ENCODE data around the gene MAGI2. TPM values are rescaled to one million over a fixed set of nuclear protein-coding genes. Genes with fewer than 3 reads are reported as not detected.

Gene MAGI2
- total RNA-seq, 4 donors from 2014 or later, result 7.8 to 44.7 (median 21.1) TPM

- no peak for ATAC-seq
- H3K36me3 ChIP-seq, result no peaks in the 10 kb centered on the region
- no peak overlapping the region for H3K27ac ChIP-seq
- 53 to 78% methylated on average over 4 to 5 of the region's 5 CpGs for WGBS, 2 donors (ENCODE audit: low coverage in 1 of 2)
- TF ChIP-seq CTCF (IDR thresholded peaks at IDR 0.05) (no peak), POLR2AphosphoS5 (IDR thresholded peaks at IDR 0.05) (no peak), POLR2A (IDR thresholded peaks at IDR 0.05) (no peak), EP300 (IDR thresholded peaks at IDR 0.05) (no peak)
- H3K27me3 ChIP-seq, result no peaks in the 10 kb centered on the region
- H3K9me3 ChIP-seq, result no peaks in the 10 kb centered on the region
- H3K4me1 ChIP-seq, result no peaks in the 10 kb centered on the region
- H3K4me3 ChIP-seq, result no peak overlapping the region
These were observed 846.4 kb downstream of the MAGI2 start for GRCh38 chr7:78607099-78607498.

GRCh38 chr7:78605119-78605518, 848.3 kb downstream of the MAGI2 start:
- H3K4me3 ChIP-seq, result no peak overlapping the region
- no peak for TF ChIP-seq POLR2A (IDR thresholded peaks at IDR 0.05)
- no peak for TF ChIP-seq POLR2AphosphoS5 (IDR thresholded peaks at IDR 0.05)
- TF ChIP-seq EP300 (IDR thresholded peaks at IDR 0.05), result no peak
- TF ChIP-seq CTCF (IDR thresholded peaks at IDR 0.05), result no peak

GRCh38 chr7:78601728-78602127, 851.7 kb downstream of the MAGI2 start:
- H3K4me1 ChIP-seq, result no peaks in the 10 kb centered on the region
- TF ChIP-seq POLR2AphosphoS5 (IDR thresholded peaks at IDR 0.05) (no peak), CTCF (IDR thresholded peaks at IDR 0.05) (no peak)

More at GRCh38 chr7:78605119-78605518, 848.3 kb downstream of the MAGI2 start:
- 50 to 58% methylated on average over 1 of the region's 1 CpG for WGBS, 2 donors (ENCODE audit: low coverage in 1 of 2)
- ATAC-seq, result no peak
- no peak overlapping the region for H3K27ac ChIP-seq
- H3K27me3 ChIP-seq, result no peaks in the 10 kb centered on the region
- no peaks in the 10 kb centered on the region for H3K9me3 ChIP-seq
- H3K36me3 ChIP-seq, result no peaks in the 10 kb centered on the region
- H3K4me1 ChIP-seq, result no peaks in the 10 kb centered on the region

GRCh38 chr7:78594156-78594555, 859.3 kb downstream of the MAGI2 start:
- Histone ChIP-seq H3K27me3 (no peaks in the 10 kb centered on the region), H3K9me3 (no peaks in the 10 kb centered on the region), H3K27ac (no peak overlapping the region), H3K36me3 (no peaks in the 10 kb centered on the region), H3K4me3 (no peak overlapping the region), H3K4me1 (no peaks in the 10 kb centered on the region)
- no peak for ATAC-seq
- 61 to 69% methylated on average over 3 of the region's 3 CpGs for WGBS, 2 donors (ENCODE audit: low coverage in 1 of 2)
- no peak for TF ChIP-seq CTCF (IDR thresholded peaks at IDR 0.05)

More at GRCh38 chr7:78601728-78602127, 851.7 kb downstream of the MAGI2 start:
- no peak for ATAC-seq
- Histone ChIP-seq H3K27me3 (no peaks in the 10 kb centered on the region), H3K27ac (no peak overlapping the region), H3K36me3 (no peaks in the 10 kb centered on the region), H3K9me3 (no peaks in the 10 kb centered on the region), H3K4me3 (no peak overlapping the region)
- 69 to 71% methylated on average over 2 of the region's 2 CpGs for WGBS, 2 donors (ENCODE audit: low coverage in 1 of 2)

DNA sequence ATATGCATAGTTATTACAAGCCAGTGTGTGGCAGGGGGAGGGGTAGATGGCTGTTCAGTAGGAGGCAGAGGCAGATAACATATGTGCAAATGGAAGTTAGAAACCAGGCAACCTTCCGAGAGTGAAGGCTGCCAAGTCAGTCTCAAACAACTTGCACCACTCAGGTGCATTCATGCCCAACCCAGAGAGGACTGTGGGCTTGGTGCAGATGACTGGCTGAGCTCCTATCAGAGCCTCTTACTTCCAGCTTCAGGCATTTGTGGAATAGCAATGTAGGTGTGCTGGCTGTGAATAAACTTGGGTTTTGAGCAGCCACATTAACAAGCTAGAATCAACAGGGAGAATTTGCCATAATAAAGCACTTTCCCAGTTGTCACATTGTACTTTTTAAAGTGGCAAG, 865.1 kb downstream of the MAGI2 start:
- ATAC-seq, result no peak
- Histone ChIP-seq H3K4me1 (no peaks in the 10 kb centered on the region), H3K9me3 (no peaks in the 10 kb centered on the region), H3K27ac (no peak overlapping the region), H3K27me3 (no peaks in the 10 kb centered on the region), H3K4me3 (no peak overlapping the region), H3K36me3 (no peaks in the 10 kb centered on the region)
- TF ChIP-seq POLR2A (IDR thresholded peaks at IDR 0.05), result no peak
- TF ChIP-seq POLR2AphosphoS5 (IDR thresholded peaks at IDR 0.05), result no peak
- TF ChIP-seq EP300 (IDR thresholded peaks at IDR 0.05), result no peak
- no peak for TF ChIP-seq CTCF (IDR thresholded peaks at IDR 0.05)
- WGBS, 2 donors (ENCODE audit: low coverage in 1 of 2), result 30 to 100% methylated on average over 1 of the region's 1 CpG
